Inferior parietal cortex (tissue), 1 donor: ENCODE data around the gene PDE6H.

Source experiments
- DNase-seq: peaks from one replicate; pipeline ENCODE4 v3.0.0-alpha.2; 2016; ENCODE audit errors: extremely low spot score

PDE6H gene

DNA sequence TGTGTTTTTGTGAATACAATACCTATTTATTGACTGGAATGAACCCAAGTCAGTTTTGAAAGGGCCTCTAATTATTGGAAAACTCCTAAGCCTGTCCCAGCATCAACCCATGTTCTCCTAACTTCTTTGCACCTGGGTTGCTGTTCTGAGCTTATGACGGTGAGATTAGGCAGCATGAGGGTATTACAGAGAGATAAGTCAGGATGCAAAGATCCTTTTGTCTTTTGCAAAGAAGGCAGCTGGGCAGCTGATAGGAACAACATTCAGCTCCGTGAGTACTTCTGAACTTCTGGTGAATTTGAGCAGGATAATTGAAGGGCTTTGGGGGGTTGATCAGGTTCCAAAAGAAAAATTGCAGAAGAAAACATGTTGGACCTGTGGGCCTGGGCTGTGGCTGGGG lies at the start of gene PDE6H:
Gene PDE6H, plus strand, starts transcription at position 227 of the 400 bp plus-strand sequence. CDS start 4,971 bp downstream, outside the sequence.
- no peak for DNase-seq

DNA sequence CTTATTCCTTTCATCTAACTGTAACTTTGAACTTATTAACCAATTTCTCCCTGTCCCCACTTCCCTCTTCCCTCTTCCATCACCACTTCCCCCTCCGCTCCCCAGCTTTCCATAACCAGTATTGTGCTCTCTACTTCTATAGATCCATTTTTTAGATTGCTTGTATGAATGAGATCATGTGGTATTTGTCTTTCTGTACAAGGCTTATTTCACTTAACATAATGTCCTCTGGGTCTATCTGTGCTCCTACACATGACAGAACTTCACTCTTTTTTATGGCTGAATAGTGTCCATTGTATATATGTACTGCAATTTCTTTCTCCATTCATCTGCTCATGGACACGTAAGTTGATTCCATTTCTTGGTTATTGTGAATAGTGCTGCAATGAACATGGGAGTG lies 48.9 kb upstream of the PDE6H start:
- DNase-seq, result no peak

DNA sequence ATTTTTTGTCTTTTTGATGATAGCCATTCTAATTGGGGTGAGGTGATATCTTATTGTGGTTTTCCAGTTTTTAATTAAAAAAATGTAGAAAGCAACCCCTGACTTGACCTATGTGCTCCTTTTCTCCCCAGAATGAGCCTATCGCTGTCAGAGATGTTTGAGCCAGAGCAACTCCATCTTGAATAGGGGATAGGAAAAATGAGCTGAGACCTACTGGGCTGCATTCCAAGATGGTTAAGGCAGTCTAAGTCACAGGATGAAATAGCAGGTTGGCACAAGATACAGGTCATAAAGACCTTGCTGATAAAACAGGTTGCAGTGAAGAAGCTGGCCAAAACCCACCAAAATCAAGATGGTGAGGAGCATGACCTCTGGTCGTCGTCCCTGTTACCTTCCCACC lies 48.3 kb upstream of the PDE6H start:
- DNase-seq, result no peak

DNA sequence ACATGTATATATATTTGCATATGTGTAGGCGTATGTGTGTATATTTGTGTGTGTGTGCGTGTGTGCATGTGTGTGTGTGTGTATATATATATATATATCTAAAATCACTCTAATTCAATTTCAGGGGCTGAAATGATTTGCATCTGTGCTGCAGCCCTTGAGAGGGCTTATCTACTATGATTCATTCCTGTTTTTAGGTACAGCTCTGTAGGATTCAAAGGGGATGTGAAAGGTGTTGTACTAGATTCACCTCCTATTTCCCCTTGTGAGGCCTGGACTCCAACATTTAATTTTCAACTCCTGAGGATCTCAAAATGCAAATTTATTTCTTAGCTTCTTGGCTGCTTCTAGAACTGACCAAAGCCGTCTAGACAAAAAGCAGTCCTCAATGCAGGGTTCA lies 45.6 kb upstream of the PDE6H start:
- no peak for DNase-seq

DNA sequence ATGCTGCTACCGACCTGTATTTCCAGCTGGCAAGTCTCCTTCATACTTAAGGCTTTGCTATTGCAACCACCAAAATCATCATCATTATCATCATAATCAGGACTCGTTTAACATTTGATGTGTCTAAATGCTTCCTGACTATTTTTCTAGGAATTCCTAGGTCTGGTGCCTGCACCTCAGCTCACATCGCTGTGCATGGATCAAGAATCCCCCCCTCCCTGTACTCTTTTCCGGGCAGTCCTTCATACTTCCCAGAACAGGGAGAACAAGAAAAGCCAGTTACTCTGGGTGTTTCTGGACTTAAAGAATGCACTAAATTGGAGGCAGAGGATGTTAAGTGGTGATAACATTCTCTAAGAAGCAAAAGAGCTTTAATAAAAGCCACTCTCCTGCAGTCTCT lies 43.9 kb upstream of the PDE6H start:
- DNase-seq, result no peak

DNA sequence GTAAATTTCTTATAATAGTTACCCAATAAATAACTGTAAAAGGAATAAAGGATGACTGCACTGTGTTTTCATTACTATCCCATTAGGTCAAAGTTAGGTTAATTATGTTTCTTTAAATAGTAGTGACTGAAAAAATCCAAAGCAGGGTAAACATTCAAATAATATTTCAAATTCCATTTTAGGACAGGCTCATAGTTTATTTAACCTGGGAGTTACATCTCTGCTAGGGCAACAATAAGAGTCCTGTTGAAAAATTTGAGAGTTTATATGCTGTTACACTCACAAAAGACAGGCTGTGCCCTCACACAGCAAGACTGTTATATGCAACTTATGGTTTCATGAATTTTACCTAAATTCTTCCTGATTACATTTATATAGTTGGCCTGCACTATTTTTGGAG lies 42.5 kb upstream of the PDE6H start:
- no peak for DNase-seq

DNA sequence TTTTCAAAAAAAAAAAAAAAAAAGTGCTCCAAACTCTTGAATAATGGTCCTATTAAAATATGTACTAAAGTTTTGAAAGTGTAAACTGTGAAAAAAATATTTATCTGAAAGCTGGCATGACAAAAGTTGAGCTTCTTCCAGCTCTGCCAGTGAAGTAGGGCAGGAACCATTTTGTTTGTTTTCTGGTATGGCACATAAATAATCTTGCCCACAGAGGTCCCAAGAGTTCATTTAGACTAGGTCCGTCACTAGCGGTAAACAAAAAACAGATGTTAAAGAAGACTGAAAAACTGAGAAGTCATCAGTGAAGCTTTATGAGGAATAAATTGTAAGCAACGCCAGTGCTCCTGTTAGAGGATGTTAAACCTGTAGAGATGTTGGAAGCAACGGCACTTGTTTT lies 41.5 kb upstream of the PDE6H start:
- DNase-seq, result no peak

DNA sequence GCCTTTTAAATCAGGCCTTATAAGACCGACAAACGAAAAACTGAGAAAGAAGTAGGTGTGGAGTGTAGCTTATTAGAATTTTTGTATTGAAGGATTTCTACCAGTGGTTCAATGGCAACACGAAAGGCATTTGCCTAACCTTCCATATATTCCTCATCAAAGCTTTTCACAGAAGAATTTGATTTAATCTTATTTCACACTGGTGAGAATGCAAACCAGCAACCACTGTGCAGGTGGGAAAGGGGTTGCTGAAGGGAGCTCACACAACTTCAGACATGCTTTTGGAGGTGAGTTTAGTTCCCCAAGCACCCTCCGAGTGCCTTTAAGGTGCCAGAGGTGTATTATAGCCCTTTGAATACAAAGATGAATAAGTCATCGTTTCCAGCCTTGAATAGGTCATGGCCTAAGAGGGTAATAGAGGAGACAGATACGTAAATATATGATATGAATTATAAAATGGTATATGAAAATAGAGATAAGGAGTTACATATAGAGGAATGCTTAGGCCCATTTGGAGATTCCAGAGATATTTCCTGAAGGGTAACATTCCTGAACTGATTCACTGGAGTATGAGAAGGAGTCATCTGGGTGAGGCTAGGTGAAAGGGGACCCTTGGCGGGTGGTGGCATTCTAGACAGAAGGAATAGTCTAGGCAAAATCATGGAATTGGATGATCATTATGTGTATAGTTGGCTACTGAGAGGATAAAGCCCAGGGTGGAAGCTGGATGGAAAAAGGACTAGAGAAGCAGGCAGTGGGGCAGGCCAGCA lies 40.9 kb upstream of the PDE6H start:
- DNase-seq, result no peak

DNA sequence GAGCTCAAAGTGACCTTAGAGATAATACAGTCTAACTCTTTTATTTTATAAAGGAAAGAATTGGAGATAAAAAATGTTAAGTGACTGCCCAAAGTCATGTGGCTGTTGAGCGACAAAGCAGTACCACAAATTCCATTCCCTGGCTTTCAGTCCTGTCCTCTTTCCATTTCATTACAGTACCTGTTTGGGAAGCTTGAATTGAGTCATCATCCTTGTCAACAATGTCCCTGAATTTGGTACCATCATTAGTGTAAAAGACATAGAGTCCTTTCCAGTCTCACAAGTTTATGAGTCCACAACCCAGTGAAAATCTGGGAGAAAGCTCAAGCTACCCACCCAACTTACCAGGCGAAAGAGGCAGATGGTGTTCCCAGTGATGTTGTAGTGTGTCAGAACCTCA lies 38.3 kb upstream of the PDE6H start:
- DNase-seq, result no peak

DNA sequence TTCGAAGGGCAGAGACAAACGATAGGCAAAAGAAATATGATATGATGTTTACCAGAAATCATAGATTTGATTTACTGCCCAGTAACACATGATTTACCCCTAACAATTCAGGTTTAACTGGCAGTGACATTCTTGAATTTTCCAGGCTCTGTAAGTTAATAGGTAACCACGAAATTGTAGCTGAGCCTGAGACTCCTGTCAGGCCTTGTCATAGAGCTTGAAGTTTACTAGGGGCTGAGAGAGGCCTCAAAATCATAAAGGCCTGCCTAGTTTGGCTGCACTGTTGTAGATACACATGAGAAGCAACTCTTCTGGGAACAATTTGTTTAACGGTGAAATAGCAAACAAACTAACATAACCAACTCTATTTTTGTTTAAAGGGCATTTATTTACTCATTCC lies 37.8 kb upstream of the PDE6H start:
- DNase-seq, result no peak

DNA sequence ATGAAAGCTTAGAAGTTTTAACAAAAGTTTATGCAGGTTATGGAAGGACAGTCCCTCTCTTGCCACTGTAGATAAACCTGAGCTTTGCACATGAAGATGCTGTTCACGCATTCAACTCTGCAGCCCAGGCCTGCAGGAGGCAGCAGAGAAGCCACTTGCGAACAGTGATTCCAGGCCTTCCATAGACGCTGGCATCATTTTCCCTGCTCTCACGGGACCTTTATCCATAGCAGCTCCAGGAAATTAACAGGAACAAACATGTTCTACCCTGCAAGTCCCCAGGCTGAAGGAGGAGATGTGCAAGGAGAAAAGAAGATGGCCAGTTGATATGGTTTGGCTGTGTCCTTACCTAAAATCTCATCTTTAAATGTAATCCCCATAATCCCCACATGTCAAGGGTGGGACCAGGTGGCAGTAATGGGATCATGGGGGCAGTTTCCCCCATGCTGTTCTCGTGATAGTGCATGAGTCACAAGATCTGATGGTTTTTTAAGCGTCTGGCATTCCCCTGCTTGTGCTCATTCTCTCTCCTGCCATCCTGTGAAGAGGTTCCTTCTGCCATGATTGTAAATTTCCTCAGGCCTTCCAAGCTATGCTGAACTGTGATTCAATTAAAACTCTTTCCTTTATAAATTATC lies 36.5 kb upstream of the PDE6H start:
- no peak for DNase-seq

DNA sequence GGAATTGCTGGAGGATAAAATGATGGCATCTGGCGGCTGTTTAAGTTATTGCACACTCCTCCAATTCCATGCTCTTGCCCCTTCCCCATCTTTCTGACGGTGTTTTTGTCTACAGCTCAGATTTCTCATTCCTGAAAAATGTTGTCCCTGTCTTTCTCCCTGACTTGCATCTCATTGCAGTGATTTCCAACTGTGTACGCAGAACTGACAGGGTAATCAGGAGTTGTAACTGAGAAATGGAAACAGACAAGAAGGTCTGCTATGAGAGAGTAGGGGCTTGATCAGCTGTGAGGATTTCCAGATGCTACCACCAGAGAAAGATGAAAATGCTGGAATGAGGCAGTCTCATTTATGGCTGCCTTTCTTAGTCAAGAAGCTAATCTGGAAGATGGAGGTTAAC lies 35.8 kb upstream of the PDE6H start:
- DNase-seq, result no peak

DNA sequence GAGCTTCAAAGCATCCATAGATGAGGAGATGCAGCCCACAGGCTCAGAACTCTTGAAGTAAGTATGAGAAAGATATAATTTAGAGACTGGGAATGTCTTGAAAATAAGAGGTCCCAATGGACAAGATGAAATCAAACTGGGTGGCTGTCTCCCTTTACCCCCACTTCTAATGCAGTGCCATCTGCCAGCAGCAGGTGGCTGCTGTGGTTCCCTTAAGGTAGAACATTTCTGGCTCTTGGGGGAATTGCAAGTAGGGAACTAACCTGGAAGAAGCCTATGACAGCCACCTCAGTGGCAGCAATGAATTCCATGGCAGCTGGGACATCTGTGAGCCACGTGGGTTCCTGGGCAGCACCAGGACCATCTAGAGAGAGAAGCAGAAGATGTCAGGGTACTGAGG lies 35.2 kb upstream of the PDE6H start:
- DNase-seq, result no peak

DNA sequence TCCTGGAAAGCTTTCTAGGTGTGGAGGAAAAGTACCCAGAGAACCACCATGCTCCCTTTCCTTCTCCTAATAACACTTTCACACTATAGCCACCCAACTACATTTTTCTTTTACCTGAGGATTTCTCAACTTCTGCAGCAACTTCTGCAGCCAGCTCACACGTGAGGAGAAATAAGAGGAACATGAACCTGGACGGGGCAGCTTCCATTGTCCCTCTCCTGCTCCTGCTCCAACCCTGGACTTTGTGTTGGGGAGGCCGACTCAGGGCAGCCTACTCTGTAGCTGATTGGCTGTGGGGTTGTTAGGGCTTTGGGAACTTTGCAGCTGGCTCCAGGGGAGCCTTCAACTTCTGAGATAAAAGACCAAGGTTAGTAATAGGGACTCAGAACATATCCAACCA lies 34.5 kb upstream of the PDE6H start, which contains the start of gene ERP27:
Gene ERP27, minus strand, starts transcription at position 237 of the 400 bp plus-strand sequence. Its CDS starts 29 bp downstream, at position 208.
- no peak for DNase-seq

DNA sequence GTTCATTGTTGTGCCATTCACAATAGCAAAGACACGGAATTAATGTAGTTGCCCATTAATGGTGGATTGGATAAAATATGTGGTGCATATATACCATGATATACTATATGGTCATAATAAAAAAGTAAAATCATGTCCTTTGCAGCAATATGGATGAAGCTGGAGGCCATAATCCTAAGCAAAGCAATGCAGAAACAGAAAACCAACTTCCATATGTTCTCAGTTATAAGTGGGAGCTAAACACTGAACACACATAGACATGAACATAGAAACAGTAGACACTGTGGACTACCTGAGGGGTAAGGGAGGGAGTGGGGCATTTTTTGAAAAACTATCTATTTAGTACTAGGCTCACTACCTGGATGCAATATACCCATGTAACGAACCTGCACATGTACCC lies 31.5 kb upstream of the PDE6H start:
- no peak for DNase-seq

DNA sequence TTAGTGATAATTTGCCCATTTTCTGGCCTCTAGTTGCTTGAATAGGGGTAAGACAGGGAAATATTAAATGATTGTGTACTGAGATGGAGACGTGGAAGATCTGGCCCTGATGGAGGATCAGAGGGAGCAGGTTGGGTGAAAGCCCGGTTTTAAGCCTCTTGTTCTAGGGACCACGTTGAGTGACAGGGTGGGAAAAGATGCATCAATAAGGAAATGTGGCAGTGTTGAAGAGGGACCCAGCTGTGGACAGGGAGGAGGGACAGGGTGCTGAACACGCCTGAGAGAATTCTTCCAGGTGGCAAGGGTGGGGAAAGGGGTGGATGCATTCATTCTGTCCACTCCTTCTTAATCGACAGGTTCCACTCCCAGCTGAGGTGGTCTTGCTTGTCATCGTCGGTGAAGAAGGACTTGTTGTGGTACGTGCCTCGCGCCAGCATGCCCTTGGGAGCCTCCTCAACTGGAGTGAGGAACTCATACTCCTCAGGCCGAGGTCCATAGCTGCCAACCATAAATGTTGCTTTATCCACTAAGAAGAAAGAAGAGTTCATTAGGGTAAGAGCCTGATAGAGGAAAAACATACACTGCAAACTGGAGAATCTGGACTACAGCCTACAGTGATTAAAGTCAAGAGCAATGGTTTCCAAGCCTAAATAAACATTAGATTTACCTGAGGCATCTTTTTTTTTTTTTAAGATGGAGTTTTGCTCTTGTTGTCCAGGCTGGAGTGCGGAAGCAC lies 30.5 kb upstream of the PDE6H start:
- no peak for DNase-seq

DNA sequence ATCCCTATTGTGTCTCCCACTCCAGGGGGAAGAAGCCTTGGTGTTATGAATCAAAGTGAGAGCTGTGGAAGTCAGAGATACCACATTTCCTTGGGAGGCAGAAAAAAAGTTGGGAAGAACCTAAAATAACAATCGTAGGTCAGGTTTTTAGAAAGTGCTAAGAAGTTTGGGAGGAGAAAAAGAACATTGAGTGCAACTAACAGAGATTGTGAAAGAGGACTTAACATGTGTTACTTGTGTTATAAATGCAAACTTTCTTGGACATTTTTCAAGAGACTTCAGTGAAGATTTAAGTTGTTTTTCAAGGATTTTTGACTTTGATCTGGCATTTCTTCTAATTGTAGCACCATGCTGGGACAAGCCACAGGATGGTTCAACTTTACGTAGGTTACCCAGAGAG lies 26.7 kb upstream of the PDE6H start:
- peak; percentile 42 for DNase-seq

DNA sequence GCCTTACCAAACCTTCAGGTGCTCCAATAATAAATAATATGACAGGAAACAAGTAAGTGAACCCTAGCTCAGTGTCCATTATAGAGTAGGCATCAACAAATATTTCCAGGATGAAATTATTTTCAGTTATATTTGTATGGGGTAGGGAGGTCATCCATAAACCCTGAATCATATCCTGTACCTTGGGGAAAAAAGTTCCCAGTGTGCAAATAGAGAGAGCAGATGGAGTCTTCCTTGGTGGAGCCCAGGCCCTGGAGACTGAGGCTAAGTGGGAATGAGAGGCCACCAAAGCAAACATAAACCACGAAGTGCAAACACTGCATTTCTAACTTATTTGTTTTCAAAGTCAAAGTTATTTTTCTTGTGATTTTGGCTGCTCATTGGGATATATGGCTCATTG lies 26.0 kb upstream of the PDE6H start:
- no peak for DNase-seq

DNA sequence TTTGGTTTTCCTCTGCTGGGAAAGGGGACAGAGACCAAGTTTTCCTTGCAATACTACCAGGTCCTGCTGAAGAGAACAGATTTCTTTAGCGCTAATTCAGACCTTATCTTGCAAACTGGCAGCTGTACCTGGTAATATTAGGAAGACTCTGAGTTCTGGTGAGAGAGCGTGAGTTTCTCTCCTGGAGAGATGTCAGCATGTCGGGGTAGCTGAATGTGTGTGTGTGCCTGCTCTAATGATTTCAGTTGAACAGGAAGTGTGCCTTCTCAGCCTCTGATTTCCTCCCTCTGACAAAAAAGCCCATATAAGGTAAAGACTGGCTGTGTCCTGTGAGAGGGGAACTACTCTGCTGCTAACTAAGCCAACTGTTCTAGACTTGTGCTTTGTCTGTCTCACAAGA lies 24.2 kb upstream of the PDE6H start:
- DNase-seq, result no peak

DNA sequence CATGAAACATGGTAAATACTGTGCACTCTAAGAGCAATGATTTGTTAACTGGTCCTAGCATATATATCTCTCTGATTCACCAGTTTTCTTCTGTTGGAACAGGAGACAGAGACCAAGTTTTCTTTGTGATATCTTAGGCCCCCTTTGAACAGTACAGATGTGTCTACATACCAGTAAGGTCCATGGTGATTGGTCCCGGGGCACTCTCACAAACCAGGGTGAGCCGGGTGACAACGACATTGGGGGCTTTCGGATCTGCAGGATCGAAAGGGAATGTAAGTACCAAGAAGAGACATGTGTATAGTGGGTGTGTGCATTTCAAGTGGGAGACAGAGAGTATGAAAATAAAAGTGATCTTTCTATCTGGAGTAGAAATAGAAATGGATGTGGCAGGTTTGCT lies 23.2 kb upstream of the PDE6H start:
- no peak for DNase-seq

DNA sequence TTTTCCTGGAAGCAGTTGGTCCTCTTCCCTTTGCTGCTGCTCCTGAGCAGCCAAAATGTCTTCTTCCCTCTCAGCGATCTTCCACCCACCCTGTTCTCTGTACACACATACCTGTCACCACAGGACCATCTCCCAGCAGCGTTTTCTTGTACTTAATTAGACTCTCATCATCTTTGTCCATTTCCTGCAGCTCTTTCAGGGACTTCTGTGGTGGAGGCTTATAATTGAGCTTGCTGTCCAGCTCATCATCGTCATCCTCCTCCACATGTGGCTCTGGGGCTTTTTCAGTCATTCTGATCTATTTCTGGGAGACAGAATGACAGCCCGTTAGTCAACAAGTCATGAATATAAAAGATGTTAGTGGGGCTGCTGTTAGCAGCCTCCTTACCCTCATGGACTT lies 22.4 kb upstream of the PDE6H start:
- DNase-seq, result no peak

DNA sequence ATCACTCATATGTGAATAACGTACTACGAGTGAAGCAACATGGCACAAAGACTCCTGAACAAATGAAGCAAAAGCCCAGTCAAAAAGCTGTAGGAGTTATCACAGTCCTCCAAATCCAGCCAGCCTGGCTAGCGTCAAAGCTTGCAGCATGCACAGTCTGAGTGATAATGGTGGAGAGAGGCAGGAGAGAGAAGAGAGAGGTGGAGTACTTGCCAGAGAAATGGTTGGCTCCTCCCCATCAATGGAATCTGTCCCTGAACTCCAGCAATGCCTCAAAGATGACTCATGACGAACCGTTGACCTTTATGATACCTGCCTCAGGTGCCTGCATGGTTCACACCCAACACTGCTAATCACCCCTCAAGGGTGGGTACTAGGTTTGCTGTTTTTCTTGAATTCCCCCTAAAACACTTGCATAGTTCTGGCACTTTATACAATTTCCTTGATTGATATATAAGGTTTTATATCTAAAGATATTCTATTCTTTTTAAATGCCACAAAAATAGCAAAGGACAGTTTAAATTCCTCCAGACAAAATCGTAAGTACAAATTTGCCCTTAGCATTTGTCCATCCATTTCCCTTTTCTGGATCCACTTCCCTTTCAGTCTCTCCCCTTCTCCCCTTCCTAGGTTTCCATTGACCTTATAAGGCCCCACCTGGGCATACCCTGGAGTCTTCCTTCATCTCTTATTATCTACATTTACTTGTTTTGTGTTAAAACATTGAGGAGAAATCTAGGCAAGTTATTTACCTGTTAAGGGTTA lies 21.7 kb upstream of the PDE6H start:
- DNase-seq, result no peak
